Calu3 (cell line): Measurements from ENCODE around the gene VEGFB. TPM values are rescaled to one million over a fixed set of nuclear protein-coding genes. Genes with fewer than 3 reads are reported as not detected.

ENCODE experiments used
- BruUV-seq: library from RNA; stranded (reverse); fragments of 400-500 nt; replicated peaks from 2 replicates; lab custom pipeline; 2021; lab: Mats Ljungman, UMichigan
- CTCF ChIA-PET: fragments of 300-600 bp; sonication (Branson Sonifier 250); formaldehyde crosslinking; loops from one replicate; lab custom pipeline; 2022; ENCODE audit warnings: antibody characterized with exemption; lab: Charles Lee
- DNase-seq: peaks from one replicate; pipeline ENCODE4 v3.0.0; 2022
- H3K27ac Mint-ChIP-seq: one replicate; pipeline ENCODE4 v1.8.0; 2022; ENCODE audit warnings: mixed read lengths; ENCODE audit not compliant: unreplicated experiment
- H3K27me3 Mint-ChIP-seq: one replicate; pipeline ENCODE4 v1.8.0; 2022; ENCODE audit warnings: mixed read lengths; ENCODE audit not compliant: unreplicated experiment
- H3K36me3 Mint-ChIP-seq: one replicate; pipeline ENCODE4 v1.8.0; 2022; ENCODE audit warnings: mild to moderate bottlenecking, moderate library complexity, mixed read lengths; ENCODE audit not compliant: insufficient read depth, unreplicated experiment
- H3K4me1 Mint-ChIP-seq: one replicate; pipeline ENCODE4 v1.8.0; 2022; ENCODE audit warnings: mild to moderate bottlenecking, low read depth, mixed read lengths; ENCODE audit not compliant: unreplicated experiment
- H3K4me3 Mint-ChIP-seq: one replicate; pipeline ENCODE4 v1.8.0; 2022; ENCODE audit warnings: mild to moderate bottlenecking, low read depth, moderate library complexity, mixed read lengths; ENCODE audit not compliant: unreplicated experiment
- H3K9me3 Mint-ChIP-seq: one replicate; pipeline ENCODE4 v1.8.0; 2022; ENCODE audit warnings: low read depth, mixed read lengths; ENCODE audit not compliant: unreplicated experiment
- CTCF ChIP-seq: fragments of 200-600 bp; IDR thresholded peaks from one replicate; pipeline ENCODE4 v1.8.0; 2022; ENCODE audit warnings: antibody characterized with exemption; ENCODE audit not compliant: unreplicated experiment
- intact Hi-C: fragments of 100-400 bp; cut with micrococcal nuclease; formaldehyde crosslinking; loops from one replicate; pipeline ENCODE4 v1.10.0; 2022; ENCODE audit not compliant: unreplicated experiment
- total RNA-seq: library from RNA; stranded (reverse); gene quantifications from 2 replicates; pipeline ENCODE4 v1.2.3, GENCODE V29; 2022

Gene VEGFB
- total RNA-seq, 1 experiment from 2014 or later = 91.5 TPM

- DNase-seq = no peak
- intact Hi-C loops = no loop called here
- Mint-ChIP-seq H3K36me3 (peaks cover 39% of the 10 kb centered on the region), H3K27ac (no peak overlapping the region), H3K4me1 (no peaks in the 10 kb centered on the region), H3K4me3 (no peak overlapping the region), H3K27me3 (no peaks in the 10 kb centered on the region), H3K9me3 (no peaks in the 10 kb centered on the region)
- TF ChIP-seq CTCF = no peak
- BruUV-seq = no TSS peak
- CTCF ChIA-PET = interaction anchor here (1.0 kb wide), 1 partner anchor 41 kb away, joined by 3 read pairs; no protein-coding TSS in a partner anchor
Measured at GRCh38 chr11:64262271-64263002, 28.1 kb downstream of the VEGFB start.

GRCh38 chr11:64263021-64263946 lies 28.9 kb downstream of the VEGFB start:
- H3K27me3 Mint-ChIP-seq = no peaks in the 10 kb centered on the region
- TF ChIP-seq CTCF = no peak
- no peak for DNase-seq
- no peak overlapping the region for H3K27ac Mint-ChIP-seq
- peaks cover 44% of the 10 kb centered on the region for H3K36me3 Mint-ChIP-seq
- no peaks in the 10 kb centered on the region for H3K9me3 Mint-ChIP-seq
- intact Hi-C loops = no loop called here
- peaks cover 7% of the 10 kb centered on the region for H3K4me1 Mint-ChIP-seq
- no peak overlapping the region for H3K4me3 Mint-ChIP-seq
- BruUV-seq = no TSS peak
- CTCF ChIA-PET = interaction anchor here (1.0 kb wide), 1 partner anchor 41 kb away, joined by 3 read pairs; no protein-coding TSS in a partner anchor

GRCh38 chr11:64263947-64264317 lies 29.5 kb downstream of the VEGFB start:
- intact Hi-C loops = no loop called here
- BruUV-seq = no TSS peak

More at GRCh38 chr11:64263947-64264317, 29.5 kb downstream of the VEGFB start:
- Mint-ChIP-seq H3K36me3 (peaks cover 48% of the 10 kb centered on the region), H3K4me3 (no peak overlapping the region), H3K27ac (no peak overlapping the region), H3K27me3 (no peaks in the 10 kb centered on the region), H3K9me3 (no peaks in the 10 kb centered on the region), H3K4me1 (peaks cover 13% of the 10 kb centered on the region)
- TF ChIP-seq CTCF = no peak
- CTCF ChIA-PET = no interaction called here
- DNase-seq = no peak
